Measurements from ENCODE around the gene TBC1D4.
"Not testable (repeated sequence)": the region's sequence is repeated elsewhere in the genome, so short reads cannot be mapped to it uniquely, and the experiment has no call there.

DNA sequence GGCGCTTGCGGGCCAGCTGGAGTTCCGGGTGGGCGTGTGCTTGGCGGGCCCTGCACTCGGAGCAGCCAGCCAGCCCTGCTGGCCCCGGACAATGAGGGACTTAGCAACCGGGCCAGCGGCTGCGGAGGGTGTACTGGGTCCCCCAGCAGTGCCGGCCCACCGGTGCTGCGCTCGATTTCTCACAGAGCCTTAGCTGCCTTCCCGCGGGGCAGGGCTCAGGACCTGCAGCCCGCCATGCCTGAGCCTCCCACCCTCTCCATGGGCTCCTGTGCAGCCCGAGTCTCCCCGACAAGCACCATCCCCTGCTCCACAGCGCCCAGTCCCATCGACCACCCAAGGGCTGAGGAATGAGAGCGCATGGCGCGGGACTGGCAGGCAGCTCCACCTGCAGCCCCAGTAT is 213.5 kb downstream of the TBC1D4 start:
- not testable (repeated sequence) for TF ChIP-seq POLR2A (IDR thresholded peaks at IDR 0.05; ENCODE audit: low read length); GATA1 (IDR thresholded peaks at IDR 0.05; ENCODE audit: low read depth, low read length)

Data from erythroblast (primary cell).